HepG2 (cell line): Measurements from ENCODE around the gene RING1. TPM values are rescaled to one million over a fixed set of nuclear protein-coding genes. Genes with fewer than 3 reads are reported as not detected.

Experiments
- AKAP8 ChIP-seq: sonication (generic); formaldehyde crosslinking; IDR thresholded peaks from 2 replicates; pipeline ENCODE4 v1.5.1; 2020; ENCODE audit warnings: mild to moderate bottlenecking, missing genetic modification reagents
- ELF1 ChIP-seq: sonication (generic); formaldehyde crosslinking; IDR thresholded peaks from 2 replicates; pipeline ENCODE4 v1.4.0; 2020; ENCODE audit warnings: missing genetic modification reagents
- HDAC6 ChIP-seq: fragments of 200-600 bp; sonication (generic); IDR thresholded peaks from 2 replicates; pipeline ENCODE4 v1.7.0; 2017; ENCODE audit warnings: mild to moderate bottlenecking, antibody characterized with exemption, low read length, low read depth
- HIVEP1 ChIP-seq: sonication (generic); formaldehyde crosslinking; IDR thresholded peaks from 2 replicates; pipeline ENCODE4 v1.4.0; 2020; ENCODE audit warnings: mild to moderate bottlenecking, missing genetic modification reagents
- KLF16 ChIP-seq, 2 experiments: sonication (generic) in 1 of 2; formaldehyde crosslinking in 1 of 2; IDR thresholded peaks; 2 replicates each; pipeline versions ENCODE4 v1.6.1 to v1.8.0; 2016 to 2023; ENCODE audit warnings: missing genetic modification reagents in 2 of 2, missing compliant biosample characterization in 1 of 2
- LCORL ChIP-seq, 2 experiments: fragments of 450-650 bp in 1 of 2; sonication (generic) in 1 of 2; formaldehyde crosslinking in 1 of 2; IDR thresholded peaks; 2 replicates each; pipeline versions ENCODE4 v1.5.0 to v1.6.1; 2017 to 2020; ENCODE audit warnings: antibody characterized with exemption in 1 of 2, missing genetic modification reagents in 1 of 2
- MEIS2 ChIP-seq: sonication (generic); formaldehyde crosslinking; IDR thresholded peaks from 2 replicates; pipeline ENCODE4 v1.9.0; 2021; ENCODE audit warnings: mild to moderate bottlenecking, missing genetic modification reagents
- RAD51 ChIP-seq: fragments of 450-650 bp; IDR thresholded peaks from 2 replicates; pipeline ENCODE4 v1.6.1; 2016; ENCODE audit warnings: borderline replicate concordance
- TAF15 ChIP-seq: fragments of 200-400 bp; formaldehyde crosslinking; IDR thresholded peaks from one replicate; pipeline ENCODE4 v1.6.1; 2018; ENCODE audit warnings: mild to moderate bottlenecking, low read depth, low read length; ENCODE audit not compliant: poor library complexity, severe bottlenecking
- TBP ChIP-seq: sonication (generic); formaldehyde crosslinking; IDR thresholded peaks from 2 replicates; pipeline ENCODE4 v1.5.0; 2020; ENCODE audit warnings: missing genetic modification reagents
- TMF1 ChIP-seq: sonication (generic); formaldehyde crosslinking; IDR thresholded peaks from 2 replicates; pipeline ENCODE4 v1.8.1; 2022; ENCODE audit warnings: low read depth, missing genetic modification reagents
- YY1 ChIP-seq: IDR thresholded peaks from 2 replicates; pipeline ENCODE4 v1.6.1; 2011; ENCODE audit warnings: low read length, low read depth, moderate library complexity, mild to moderate bottlenecking; ENCODE audit not compliant: insufficient read depth, insufficient replicate concordance
- ZBTB7B ChIP-seq: sonication (generic); formaldehyde crosslinking; IDR thresholded peaks from 2 replicates; pipeline ENCODE4 v1.4.0; 2020; ENCODE audit warnings: missing genetic modification reagents
- ZMYM3 ChIP-seq: sonication (generic); formaldehyde crosslinking; IDR thresholded peaks from 2 replicates; pipeline ENCODE4 v1.5.1; 2020; ENCODE audit warnings: mild to moderate bottlenecking, missing genetic modification reagents
- ZNF432 ChIP-seq: sonication (generic); formaldehyde crosslinking; IDR thresholded peaks from 2 replicates; pipeline ENCODE4 v1.5.0; 2020; ENCODE audit warnings: missing genetic modification reagents, mild to moderate bottlenecking, borderline replicate concordance
- ZNF547 ChIP-seq: sonication (generic); formaldehyde crosslinking; IDR thresholded peaks from 2 replicates; pipeline ENCODE4 v1.5.1; 2020; ENCODE audit warnings: mild to moderate bottlenecking, missing genetic modification reagents
- ZNF652 ChIP-seq: IDR thresholded peaks from 2 replicates; pipeline ENCODE4 v1.6.1; 2016; ENCODE audit warnings: low read depth, borderline replicate concordance
- ZNF839 ChIP-seq: sonication (generic); formaldehyde crosslinking; IDR thresholded peaks from 2 replicates; pipeline ENCODE4 v1.4.0; 2020; ENCODE audit warnings: missing genetic modification reagents, mild to moderate bottlenecking, borderline replicate concordance
- polyA plus RNA-seq, 8 experiments: library from polyadenylated mRNA; depleted of rRNA in 3 of 8; stranded (reverse) in 7 of 8; unstranded in 1 of 8; fragments of >200 nt; fragmentation: Illumina TruSeq in 4 of 8; extraction: Trizol in 4 of 8; gene quantifications; 2 replicates each; pipeline versions ENCODE4 v1.2.1 to v1.2.3, GENCODE V29; 2011 to 2016; ENCODE audit warnings: low read depth in 4 of 8, missing spikeins in 1 of 8, mixed read lengths in 1 of 8; ENCODE audit not compliant: insufficient read depth in 1 of 8
- total RNA-seq, 5 experiments: library from RNA; depleted of rRNA; stranded (reverse); fragments of >200 nt; fragmentation: Illumina TruSeq; extraction: Trizol; gene quantifications; 2 replicates each; pipeline ENCODE4 v1.2.3, GENCODE V29; 2016; ENCODE audit warnings: low read depth in 1 of 5
- TF ChIP-seq, protein P1 (sequence below): sonication (generic); formaldehyde crosslinking; conservative IDR thresholded peaks from 2 replicates; pipeline ENCODE4 v1.8.0; 2022; ENCODE audit warnings: low read depth, missing genetic modification reagents
- TF ChIP-seq, protein P2 (sequence below): IDR thresholded peaks from 2 replicates; pipeline ENCODE4 v1.6.1; 2016; ENCODE audit warnings: control low read depth
- TF ChIP-seq, protein P3 (sequence below): sonication (generic); formaldehyde crosslinking; IDR thresholded peaks from 2 replicates; pipeline ENCODE4 v1.5.1; 2020; ENCODE audit warnings: missing genetic modification reagents, mild to moderate bottlenecking, borderline replicate concordance
- TF ChIP-seq, protein P4 (sequence below): sonication (generic); formaldehyde crosslinking; IDR thresholded peaks from 2 replicates; pipeline ENCODE4 v1.4.0; 2020; ENCODE audit warnings: missing genetic modification reagents

RING1 gene
- total and polyA plus RNA-seq, 2 of the 13 experiments (the other 11 are each of a cell fraction or from before 2014, with no cell fraction given) = 23.9 to 33.6 TPM

DNA sequence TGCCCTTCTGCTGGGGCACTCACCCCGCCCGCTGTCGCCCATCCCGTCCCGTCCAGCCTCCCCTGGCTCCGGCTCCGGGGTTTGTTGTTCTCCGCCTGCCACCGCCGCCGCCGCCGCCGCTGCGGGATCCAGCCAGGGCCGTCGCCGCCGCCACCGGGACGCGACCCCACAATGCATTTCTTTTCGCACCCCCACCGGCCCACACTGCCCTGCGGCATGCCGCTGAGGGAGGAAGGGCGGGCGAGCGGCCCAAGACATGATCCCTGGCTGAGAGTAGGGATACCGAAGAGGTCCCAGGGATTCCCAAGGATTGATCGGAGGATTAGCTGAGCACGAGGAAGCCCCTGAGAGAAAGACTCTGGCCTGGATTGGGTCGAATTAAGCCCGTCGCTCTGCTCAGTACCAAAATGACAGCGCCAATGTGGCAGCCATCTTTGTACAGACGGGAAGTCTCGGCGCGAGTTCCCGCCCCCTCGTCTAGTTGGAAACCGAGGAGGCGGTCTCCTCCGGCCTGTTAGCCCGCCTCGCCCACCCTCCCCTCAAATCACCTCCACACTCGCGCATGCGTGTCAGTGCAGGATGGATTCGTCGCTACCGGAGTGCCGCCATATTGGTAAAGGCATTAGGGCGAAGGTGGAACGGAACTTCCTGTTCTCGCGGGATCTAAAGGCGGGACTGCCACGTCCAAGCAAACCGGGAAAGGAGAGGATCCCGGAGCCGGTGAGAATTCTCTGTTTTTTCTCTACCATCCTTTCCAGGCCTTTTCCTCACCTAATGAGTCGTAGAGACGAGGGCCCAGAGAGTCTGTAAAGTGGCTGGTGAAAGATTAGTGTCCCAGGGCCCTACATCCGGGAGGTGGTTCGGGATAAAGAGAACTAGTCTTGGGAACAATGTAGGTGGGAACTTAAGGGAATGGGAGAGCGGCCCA is 7.8 kb upstream of the RING1 start, which contains the start of the genes RXRB and SLC39A7 (continued):
- TF ChIP-seq TMF1 (CRISPR knock-in tag) = peak; percentile 31; the same call in 1 of the 2 replicates
- no peak for TF ChIP-seq HDAC6
- no peak for TF ChIP-seq ZMYM3 (CRISPR knock-in tag)
- TF ChIP-seq MEIS2 (CRISPR knock-in tag) = peak; percentile 86
- TF ChIP-seq ZNF839 (CRISPR knock-in tag) = no peak
- TF ChIP-seq ZNF432 = no peak
- TF ChIP-seq TAF15 = peak; percentile 24
- TF ChIP-seq, protein P1, sequence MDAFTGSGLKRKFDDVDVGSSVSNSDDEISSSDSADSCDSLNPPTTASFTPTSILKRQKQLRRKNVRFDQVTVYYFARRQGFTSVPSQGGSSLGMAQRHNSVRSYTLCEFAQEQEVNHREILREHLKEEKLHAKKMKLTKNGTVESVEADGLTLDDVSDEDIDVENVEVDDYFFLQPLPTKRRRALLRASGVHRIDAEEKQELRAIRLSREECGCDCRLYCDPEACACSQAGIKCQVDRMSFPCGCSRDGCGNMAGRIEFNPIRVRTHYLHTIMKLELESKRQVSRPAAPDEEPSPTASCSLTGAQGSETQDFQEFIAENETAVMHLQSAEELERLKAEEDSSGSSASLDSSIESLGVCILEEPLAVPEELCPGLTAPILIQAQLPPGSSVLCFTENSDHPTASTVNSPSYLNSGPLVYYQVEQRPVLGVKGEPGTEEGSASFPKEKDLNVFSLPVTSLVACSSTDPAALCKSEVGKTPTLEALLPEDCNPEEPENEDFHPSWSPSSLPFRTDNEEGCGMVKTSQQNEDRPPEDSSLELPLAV (CRISPR knock-in tag) = no peak
- peak; percentile 99 for TF ChIP-seq YY1
- TF ChIP-seq, protein P2, sequence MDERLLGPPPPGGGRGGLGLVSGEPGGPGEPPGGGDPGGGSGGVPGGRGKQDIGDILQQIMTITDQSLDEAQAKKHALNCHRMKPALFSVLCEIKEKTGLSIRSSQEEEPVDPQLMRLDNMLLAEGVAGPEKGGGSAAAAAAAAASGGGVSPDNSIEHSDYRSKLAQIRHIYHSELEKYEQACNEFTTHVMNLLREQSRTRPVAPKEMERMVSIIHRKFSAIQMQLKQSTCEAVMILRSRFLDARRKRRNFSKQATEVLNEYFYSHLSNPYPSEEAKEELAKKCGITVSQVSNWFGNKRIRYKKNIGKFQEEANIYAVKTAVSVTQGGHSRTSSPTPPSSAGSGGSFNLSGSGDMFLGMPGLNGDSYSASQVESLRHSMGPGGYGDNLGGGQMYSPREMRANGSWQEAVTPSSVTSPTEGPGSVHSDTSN = no peak
- TF ChIP-seq ELF1 (CRISPR knock-in tag) = peak; percentile 94
- TF ChIP-seq AKAP8 = peak; percentile 80
- TF ChIP-seq, protein P3, sequence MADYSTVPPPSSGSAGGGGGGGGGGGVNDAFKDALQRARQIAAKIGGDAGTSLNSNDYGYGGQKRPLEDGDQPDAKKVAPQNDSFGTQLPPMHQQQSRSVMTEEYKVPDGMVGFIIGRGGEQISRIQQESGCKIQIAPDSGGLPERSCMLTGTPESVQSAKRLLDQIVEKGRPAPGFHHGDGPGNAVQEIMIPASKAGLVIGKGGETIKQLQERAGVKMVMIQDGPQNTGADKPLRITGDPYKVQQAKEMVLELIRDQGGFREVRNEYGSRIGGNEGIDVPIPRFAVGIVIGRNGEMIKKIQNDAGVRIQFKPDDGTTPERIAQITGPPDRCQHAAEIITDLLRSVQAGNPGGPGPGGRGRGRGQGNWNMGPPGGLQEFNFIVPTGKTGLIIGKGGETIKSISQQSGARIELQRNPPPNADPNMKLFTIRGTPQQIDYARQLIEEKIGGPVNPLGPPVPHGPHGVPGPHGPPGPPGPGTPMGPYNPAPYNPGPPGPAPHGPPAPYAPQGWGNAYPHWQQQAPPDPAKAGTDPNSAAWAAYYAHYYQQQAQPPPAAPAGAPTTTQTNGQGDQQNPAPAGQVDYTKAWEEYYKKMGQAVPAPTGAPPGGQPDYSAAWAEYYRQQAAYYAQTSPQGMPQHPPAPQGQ (CRISPR knock-in tag) = peak; percentile 87; the same call in 1 of the 2 replicates
- no peak for TF ChIP-seq TBP (CRISPR knock-in tag)
- TF ChIP-seq LCORL (IDR thresholded peaks at IDR 0.05) = no peak
- peak; percentile 29; the same call in 1 of the 2 replicates for TF ChIP-seq LCORL (CRISPR knock-in tag; IDR thresholded peaks at IDR 0.05)
- TF ChIP-seq ZNF547 = peak; percentile 95
- peak in 1 of 2 experiments; percentile 83; a peak in 2 of 4 replicates for TF ChIP-seq KLF16 (CRISPR knock-in tag; IDR thresholded peaks at IDR 0.05)
- TF ChIP-seq ZNF652 (CRISPR knock-in tag) = no peak
- TF ChIP-seq, protein P4, sequence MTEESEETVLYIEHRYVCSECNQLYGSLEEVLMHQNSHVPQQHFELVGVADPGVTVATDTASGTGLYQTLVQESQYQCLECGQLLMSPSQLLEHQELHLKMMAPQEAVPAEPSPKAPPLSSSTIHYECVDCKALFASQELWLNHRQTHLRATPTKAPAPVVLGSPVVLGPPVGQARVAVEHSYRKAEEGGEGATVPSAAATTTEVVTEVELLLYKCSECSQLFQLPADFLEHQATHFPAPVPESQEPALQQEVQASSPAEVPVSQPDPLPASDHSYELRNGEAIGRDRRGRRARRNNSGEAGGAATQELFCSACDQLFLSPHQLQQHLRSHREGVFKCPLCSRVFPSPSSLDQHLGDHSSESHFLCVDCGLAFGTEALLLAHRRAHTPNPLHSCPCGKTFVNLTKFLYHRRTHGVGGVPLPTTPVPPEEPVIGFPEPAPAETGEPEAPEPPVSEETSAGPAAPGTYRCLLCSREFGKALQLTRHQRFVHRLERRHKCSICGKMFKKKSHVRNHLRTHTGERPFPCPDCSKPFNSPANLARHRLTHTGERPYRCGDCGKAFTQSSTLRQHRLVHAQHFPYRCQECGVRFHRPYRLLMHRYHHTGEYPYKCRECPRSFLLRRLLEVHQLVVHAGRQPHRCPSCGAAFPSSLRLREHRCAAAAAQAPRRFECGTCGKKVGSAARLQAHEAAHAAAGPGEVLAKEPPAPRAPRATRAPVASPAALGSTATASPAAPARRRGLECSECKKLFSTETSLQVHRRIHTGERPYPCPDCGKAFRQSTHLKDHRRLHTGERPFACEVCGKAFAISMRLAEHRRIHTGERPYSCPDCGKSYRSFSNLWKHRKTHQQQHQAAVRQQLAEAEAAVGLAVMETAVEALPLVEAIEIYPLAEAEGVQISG (CRISPR knock-in tag) = peak; percentile 99
- peak; percentile 41 for TF ChIP-seq ZBTB7B
- TF ChIP-seq HIVEP1 (CRISPR knock-in tag) = no peak; the same call in none of the 2 replicates
- no peak for TF ChIP-seq RAD51
